Measurements from ENCODE around the gene ARHGAP24. TPM values are rescaled to one million over a fixed set of nuclear protein-coding genes. Genes with fewer than 3 reads are reported as not detected.

Gene ARHGAP24
- total and polyA plus RNA-seq, 2 donors (not counting 1 experiment from before 2014, with no cell fraction given) = 15.9 to 40.5 TPM

- Histone ChIP-seq H3K27ac (ENCODE audit: insufficient read depth, low read length) (no peak overlapping the region), H4K20me1 (ENCODE audit: control insufficient read depth, extremely low read depth, insufficient read depth, low read length) (no peaks in the 10 kb centered on the region), H3K4me2 (ENCODE audit: extremely low read depth, insufficient read depth, low read length) (no peak overlapping the region), H3K4me1 (ENCODE audit: control insufficient read depth, extremely low read depth, insufficient read depth, low read length) (no peaks in the 10 kb centered on the region), H2AFZ (ENCODE audit: low read length) (no peak overlapping the region), H3K9me3 (ENCODE audit: control insufficient read depth, insufficient read depth, low read depth, low read length) (no peaks in the 10 kb centered on the region), H3K9ac (ENCODE audit: insufficient read depth, low read length) (no peak overlapping the region), H3K36me3 (ENCODE audit: control insufficient read depth, insufficient read depth, low read length) (no peaks in the 10 kb centered on the region), H3K27me3 (ENCODE audit: control insufficient read depth, insufficient read depth, low read length) (no peaks in the 10 kb centered on the region), H3K4me3 (replicated peaks in 1 of 4; ENCODE audit: control extremely low read depth in 1 of 4, insufficient read depth in 1 of 4, low read depth in 3 of 4, low read length in 4 of 4) (no peak overlapping the region), H3K79me2 (ENCODE audit: control insufficient read depth, insufficient read depth, low read length) (no peaks in the 10 kb centered on the region)
- DNase-seq (ENCODE audit: low read depth in 2 of 2) = no peak
- TF ChIP-seq EZH2 (IDR thresholded peaks at IDR 0.05; ENCODE audit: low read length, missing control alignments) = no peak
- no peak for TF ChIP-seq CTCF (conservative IDR thresholded peaks at IDR 0.05 in 1 of 2, IDR thresholded peaks at IDR 0.05 in 1 of 2; ENCODE audit: low read depth in 1 of 2, low read length in 2 of 2)
Measured at GRCh38 chr4:85905761-85906160, 430.8 kb downstream of the ARHGAP24 start.

- DNase-seq (ENCODE audit: low read depth in 2 of 2) = no peak
- Histone ChIP-seq H3K27ac (ENCODE audit: insufficient read depth, low read length) (no peak overlapping the region), H4K20me1 (ENCODE audit: control insufficient read depth, extremely low read depth, insufficient read depth, low read length) (no peaks in the 10 kb centered on the region), H2AFZ (ENCODE audit: low read length) (no peak overlapping the region), H3K9ac (ENCODE audit: insufficient read depth, low read length) (no peak overlapping the region), H3K4me3 (replicated peaks in 1 of 4; ENCODE audit: control extremely low read depth in 1 of 4, insufficient read depth in 1 of 4, low read depth in 3 of 4, low read length in 4 of 4) (no peak overlapping the region), H3K9me3 (ENCODE audit: control insufficient read depth, insufficient read depth, low read depth, low read length) (no peaks in the 10 kb centered on the region), H3K79me2 (ENCODE audit: control insufficient read depth, insufficient read depth, low read length) (no peaks in the 10 kb centered on the region), H3K4me1 (ENCODE audit: control insufficient read depth, extremely low read depth, insufficient read depth, low read length) (no peaks in the 10 kb centered on the region), H3K4me2 (ENCODE audit: extremely low read depth, insufficient read depth, low read length) (no peak overlapping the region), H3K27me3 (ENCODE audit: control insufficient read depth, insufficient read depth, low read length) (no peaks in the 10 kb centered on the region), H3K36me3 (ENCODE audit: control insufficient read depth, insufficient read depth, low read length) (no peaks in the 10 kb centered on the region)
- TF ChIP-seq EZH2 (IDR thresholded peaks at IDR 0.05; ENCODE audit: low read length, missing control alignments) (no peak), CTCF (conservative IDR thresholded peaks at IDR 0.05 in 1 of 2, IDR thresholded peaks at IDR 0.05 in 1 of 2; ENCODE audit: low read depth in 1 of 2, low read length in 2 of 2) (no peak)
Measured at GRCh38 chr4:85907001-85907400, 432.1 kb downstream of the ARHGAP24 start.

GRCh38 chr4:85909851-85910250 lies 434.9 kb downstream of the ARHGAP24 start:
- Histone ChIP-seq H3K9ac (ENCODE audit: insufficient read depth, low read length) (no peak overlapping the region), H3K9me3 (ENCODE audit: control insufficient read depth, insufficient read depth, low read depth, low read length) (no peaks in the 10 kb centered on the region), H3K79me2 (ENCODE audit: control insufficient read depth, insufficient read depth, low read length) (no peaks in the 10 kb centered on the region), H2AFZ (ENCODE audit: low read length) (no peak overlapping the region), H3K4me2 (ENCODE audit: extremely low read depth, insufficient read depth, low read length) (no peak overlapping the region), H3K27me3 (ENCODE audit: control insufficient read depth, insufficient read depth, low read length) (no peaks in the 10 kb centered on the region), H3K4me1 (ENCODE audit: control insufficient read depth, extremely low read depth, insufficient read depth, low read length) (no peaks in the 10 kb centered on the region), H3K36me3 (ENCODE audit: control insufficient read depth, insufficient read depth, low read length) (no peaks in the 10 kb centered on the region), H3K27ac (ENCODE audit: insufficient read depth, low read length) (no peak overlapping the region), H3K4me3 (replicated peaks in 1 of 4; ENCODE audit: control extremely low read depth in 1 of 4, insufficient read depth in 1 of 4, low read depth in 3 of 4, low read length in 4 of 4) (no peak overlapping the region), H4K20me1 (ENCODE audit: control insufficient read depth, extremely low read depth, insufficient read depth, low read length) (no peaks in the 10 kb centered on the region)
- DNase-seq (ENCODE audit: low read depth in 2 of 2) = no peak
- TF ChIP-seq EZH2 (IDR thresholded peaks at IDR 0.05; ENCODE audit: low read length, missing control alignments) = no peak
- no peak for TF ChIP-seq CTCF (conservative IDR thresholded peaks at IDR 0.05 in 1 of 2, IDR thresholded peaks at IDR 0.05 in 1 of 2; ENCODE audit: low read depth in 1 of 2, low read length in 2 of 2)
